ENCODE measurements around the gene AXL. TPM values are rescaled to one million over a fixed set of nuclear protein-coding genes. Genes with fewer than 3 reads are reported as not detected.
A peak's percentile ranks its signal among the peaks of the same experiment; 100 is the strongest.

AXL gene
- total RNA-seq, 2 donors from 2014 or later: 6.2 to 21.4 TPM

DNA sequence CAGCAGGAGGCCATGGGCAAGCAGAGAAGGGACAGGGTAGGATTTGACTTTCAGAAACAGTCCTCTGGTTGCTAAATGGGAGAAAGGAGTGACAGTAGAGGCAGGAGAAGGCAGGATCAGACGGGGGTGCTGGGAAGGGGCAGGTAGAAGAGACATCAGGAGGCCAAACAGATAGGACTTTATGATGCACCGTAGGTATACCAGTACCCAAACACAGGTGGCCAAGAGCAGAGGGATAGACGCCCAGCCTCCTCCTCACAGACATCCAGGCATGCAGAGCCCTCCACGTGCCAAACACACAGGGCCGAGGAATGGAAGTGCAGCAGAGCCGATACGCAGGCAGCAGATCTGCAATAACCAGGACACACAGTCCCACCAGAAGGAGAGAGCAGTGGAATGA, 1.3 kb upstream of the AXL start:
- no peak overlapping the region for H3K27ac ChIP-seq
- no peak overlapping the region for H3K4me3 ChIP-seq

DNA sequence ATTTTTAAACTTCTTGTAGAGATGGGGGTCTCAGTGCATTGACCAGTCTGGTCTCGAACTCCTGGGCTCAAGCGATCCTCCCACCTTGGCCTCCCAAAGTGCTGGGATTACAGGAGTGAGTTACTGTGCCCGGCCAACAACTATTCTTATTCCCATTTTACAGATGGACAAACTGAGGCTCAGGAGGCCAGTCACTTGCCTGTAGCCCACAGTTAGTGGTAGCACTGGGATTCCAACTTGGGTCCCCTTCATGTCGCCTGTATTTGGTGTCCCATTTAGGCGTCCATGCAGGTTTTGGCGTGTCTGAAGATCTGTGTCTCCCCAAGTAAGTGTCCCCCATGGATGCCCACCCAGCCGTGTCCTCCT, 791 bp upstream of the AXL start:
- no peak overlapping the region for H3K4me3 ChIP-seq
- TF ChIP-seq, protein P1, sequence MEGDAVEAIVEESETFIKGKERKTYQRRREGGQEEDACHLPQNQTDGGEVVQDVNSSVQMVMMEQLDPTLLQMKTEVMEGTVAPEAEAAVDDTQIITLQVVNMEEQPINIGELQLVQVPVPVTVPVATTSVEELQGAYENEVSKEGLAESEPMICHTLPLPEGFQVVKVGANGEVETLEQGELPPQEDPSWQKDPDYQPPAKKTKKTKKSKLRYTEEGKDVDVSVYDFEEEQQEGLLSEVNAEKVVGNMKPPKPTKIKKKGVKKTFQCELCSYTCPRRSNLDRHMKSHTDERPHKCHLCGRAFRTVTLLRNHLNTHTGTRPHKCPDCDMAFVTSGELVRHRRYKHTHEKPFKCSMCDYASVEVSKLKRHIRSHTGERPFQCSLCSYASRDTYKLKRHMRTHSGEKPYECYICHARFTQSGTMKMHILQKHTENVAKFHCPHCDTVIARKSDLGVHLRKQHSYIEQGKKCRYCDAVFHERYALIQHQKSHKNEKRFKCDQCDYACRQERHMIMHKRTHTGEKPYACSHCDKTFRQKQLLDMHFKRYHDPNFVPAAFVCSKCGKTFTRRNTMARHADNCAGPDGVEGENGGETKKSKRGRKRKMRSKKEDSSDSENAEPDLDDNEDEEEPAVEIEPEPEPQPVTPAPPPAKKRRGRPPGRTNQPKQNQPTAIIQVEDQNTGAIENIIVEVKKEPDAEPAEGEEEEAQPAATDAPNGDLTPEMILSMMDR (IDR thresholded peaks at IDR 0.05): no peak
- H3K4me1 ChIP-seq: no peaks in the 10 kb centered on the region

More for the DNA sequence above, 1.3 kb upstream of the AXL start:
- H3K27me3 ChIP-seq: peaks cover 4% of the 10 kb centered on the region
- H3K9ac ChIP-seq (ENCODE audit: low read depth in 2 of 2, low read length in 2 of 2): no peak overlapping the region
- DNase-seq: no peak
- TF ChIP-seq, protein P1 (IDR thresholded peaks at IDR 0.05): no peak
- H3K9me3 ChIP-seq: no peaks in the 10 kb centered on the region
- intact Hi-C loops (cut with DNase I): no loop called here
- H3K36me3 ChIP-seq: no peaks in the 10 kb centered on the region
- H3K4me1 ChIP-seq: no peaks in the 10 kb centered on the region

GRCh38 chr19:41219924-41220567, 1.0 kb downstream of the AXL start:
- Histone ChIP-seq H3K4me1 (no peaks in the 10 kb centered on the region), H3K27ac (peak overlapping the region; percentile 77), H3K9ac (ENCODE audit: low read depth in 2 of 2, low read length in 2 of 2) (peak overlapping the region; percentile 72 to 74), H3K4me3 (peak overlapping the region; percentile 37), H3K9me3 (no peaks in the 10 kb centered on the region), H3K36me3 (no peaks in the 10 kb centered on the region), H3K27me3 (peaks cover 4% of the 10 kb centered on the region)
- TF ChIP-seq, protein P1 (IDR thresholded peaks at IDR 0.05): no peak
- DNase-seq: no peak
- intact Hi-C loops (cut with DNase I): no loop called here

More for the DNA sequence above, 791 bp upstream of the AXL start:
- intact Hi-C loops (cut with DNase I): no loop called here
- no peaks in the 10 kb centered on the region for H3K36me3 ChIP-seq
- peaks cover 4% of the 10 kb centered on the region for H3K27me3 ChIP-seq
- no peaks in the 10 kb centered on the region for H3K9me3 ChIP-seq
- peak overlapping the region; percentile 28 to 32 for H3K9ac ChIP-seq (ENCODE audit: low read depth in 2 of 2, low read length in 2 of 2)
- no peak for DNase-seq
- no peak overlapping the region for H3K27ac ChIP-seq

DNA sequence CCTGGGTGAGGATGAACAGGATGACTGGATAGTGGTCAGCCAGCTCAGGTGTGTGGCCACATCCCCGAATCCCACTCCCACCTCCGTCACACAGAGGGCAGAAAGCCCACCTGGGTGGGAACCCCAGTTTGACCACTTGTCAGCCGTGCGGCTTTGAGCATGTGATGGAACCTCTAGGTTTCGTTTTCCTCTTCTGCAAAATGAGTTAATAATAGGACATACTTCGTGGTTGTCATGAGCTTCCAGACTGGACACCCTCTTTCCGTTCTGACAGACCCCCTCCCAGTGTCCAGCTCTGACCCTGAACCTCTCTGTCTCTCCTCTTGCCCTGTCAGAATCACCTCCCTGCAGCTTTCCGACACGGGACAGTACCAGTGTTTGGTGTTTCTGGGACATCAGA, 1.8 kb downstream of the AXL start:
- H3K4me1 ChIP-seq: no peaks in the 10 kb centered on the region
- no peak for DNase-seq
- intact Hi-C loops (cut with DNase I): no loop called here
- H3K27me3 ChIP-seq: peaks cover 4% of the 10 kb centered on the region
- H3K4me3 ChIP-seq: peak overlapping the region; percentile 37
- no peaks in the 10 kb centered on the region for H3K36me3 ChIP-seq
- peak overlapping the region; percentile 72 to 74 for H3K9ac ChIP-seq (ENCODE audit: low read depth in 2 of 2, low read length in 2 of 2)
- TF ChIP-seq, protein P1 (IDR thresholded peaks at IDR 0.05): no peak
- H3K27ac ChIP-seq: peak overlapping the region; percentile 77
- H3K9me3 ChIP-seq: no peaks in the 10 kb centered on the region

DNA sequence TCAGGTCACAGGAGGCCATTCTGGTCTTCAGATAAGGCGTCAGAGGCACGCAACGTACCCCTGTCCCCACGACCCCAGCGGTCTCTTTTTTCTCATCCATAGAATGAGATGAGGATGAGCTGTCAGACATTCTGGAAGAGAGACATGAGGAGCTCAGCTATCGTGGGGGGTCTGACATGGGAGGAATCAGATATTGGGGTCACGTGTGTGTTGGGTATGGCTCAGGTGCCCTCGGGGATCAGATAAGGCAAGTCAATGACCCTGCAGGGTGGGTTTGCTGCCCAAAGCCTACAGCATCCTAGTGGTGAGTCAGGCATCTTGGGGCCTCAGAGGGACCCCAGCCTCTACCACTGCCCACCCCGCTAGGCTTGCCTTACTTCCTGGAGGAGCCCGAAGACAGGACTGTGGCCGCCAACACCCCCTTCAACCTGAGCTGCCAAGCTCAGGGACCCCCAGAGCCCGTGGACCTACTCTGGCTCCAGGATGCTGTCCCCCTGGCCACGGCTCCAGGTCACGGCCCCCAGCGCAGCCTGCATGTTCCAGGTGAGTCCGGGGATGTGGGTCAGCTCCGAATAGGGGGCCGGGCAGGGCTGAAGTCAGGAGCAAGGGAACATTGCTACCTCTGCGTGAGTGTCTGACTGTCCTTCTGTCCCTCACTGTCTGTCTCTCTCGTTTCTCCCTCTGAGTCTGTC, 2.6 kb downstream of the AXL start:
- no peaks in the 10 kb centered on the region for H3K9me3 ChIP-seq
- H3K4me3 ChIP-seq: no peak overlapping the region
- H3K9ac ChIP-seq (ENCODE audit: low read depth in 2 of 2, low read length in 2 of 2): peak overlapping the region; percentile 7 to 39
- no peak for DNase-seq
- H3K4me1 ChIP-seq: peaks cover 2% of the 10 kb centered on the region
- H3K27me3 ChIP-seq: peaks cover 4% of the 10 kb centered on the region
- intact Hi-C loops (cut with DNase I): no loop called here
- no peak overlapping the region for H3K27ac ChIP-seq
- H3K36me3 ChIP-seq: no peaks in the 10 kb centered on the region
- TF ChIP-seq, protein P1 (IDR thresholded peaks at IDR 0.05): no peak

Data from colonic mucosa (tissue), 4 donors.